ENCODE data around the gene CDKN2AIP.

CDKN2AIP gene

GRCh38 chr4:183493246-183493645 lies 48.8 kb downstream of the CDKN2AIP start:
- no peak for DNase-seq (ENCODE audit: low read depth, low spot score)

- DNase-seq (ENCODE audit: low read depth, low spot score), result no peak
These were observed 50.7 kb downstream of the CDKN2AIP start for GRCh38 chr4:183495184-183495583.

Measured in ELF-1 (cell line).